Measurements from ENCODE around the gene MED26.
A peak's percentile ranks its signal among the peaks of the same experiment; 100 is the strongest.
"Not testable (repeated sequence)": the region's sequence is repeated elsewhere in the genome, so short reads cannot be mapped to it uniquely, and the experiment has no call there.

The MED26 gene

GRCh38 chr19:16544473-16545231, 83.4 kb downstream of the MED26 start:
- TF ChIP-seq CTCF (conservative IDR thresholded peaks at IDR 0.05; ENCODE audit: low read depth, low read length): no peak
- H3K4me3 ChIP-seq (ENCODE audit: low read length): no peak overlapping the region
- no peak for DNase-seq (ENCODE audit: low read depth)

- not testable (repeated sequence) for H3K4me3 ChIP-seq (ENCODE audit: low read length); DNase-seq (ENCODE audit: low read depth)
Observed at GRCh38 chr19:16543734-16544133, 84.3 kb downstream of the MED26 start.

- peak overlapping the region; percentile 90 for H3K4me3 ChIP-seq (ENCODE audit: low read length)
- DNase-seq (ENCODE audit: low read depth): no peak
- no peak for TF ChIP-seq CTCF (conservative IDR thresholded peaks at IDR 0.05; ENCODE audit: low read depth, low read length)
Observed at GRCh38 chr19:16542910-16543472, 85.0 kb downstream of the MED26 start.

GRCh38 chr19:16542045-16542909, 85.7 kb downstream of the MED26 start, which contains the start of gene CHERP:
Gene CHERP (minus strand): TSS chr19:16542437. CDS start chr19:16542378, 59 bp downstream.
- no peak for TF ChIP-seq CTCF (conservative IDR thresholded peaks at IDR 0.05; ENCODE audit: low read depth, low read length)
- peak; percentile 61 for DNase-seq (ENCODE audit: low read depth)
- peak within 1 kb of the TSS; percentile 90 for H3K4me3 ChIP-seq (ENCODE audit: low read length)

- no peak for TF ChIP-seq CTCF (conservative IDR thresholded peaks at IDR 0.05; ENCODE audit: low read depth, low read length)
- peak overlapping the region; percentile 90 for H3K4me3 ChIP-seq (ENCODE audit: low read length)
- DNase-seq (ENCODE audit: low read depth): no peak
Observed at GRCh38 chr19:16541526-16542044, 86.4 kb downstream of the MED26 start.

GRCh38 chr19:16540948-16541347, 87.1 kb downstream of the MED26 start:
- no peak for TF ChIP-seq CTCF (conservative IDR thresholded peaks at IDR 0.05; ENCODE audit: low read depth, low read length)
- peak overlapping the region; percentile 90 for H3K4me3 ChIP-seq (ENCODE audit: low read length)

GRCh38 chr19:16537111-16537510, 90.9 kb downstream of the MED26 start:
- TF ChIP-seq CTCF (conservative IDR thresholded peaks at IDR 0.05; ENCODE audit: low read depth, low read length): no peak
- no peak overlapping the region for H3K4me3 ChIP-seq (ENCODE audit: low read length)
- no peak for DNase-seq (ENCODE audit: low read depth)

More at GRCh38 chr19:16540948-16541347, 87.1 kb downstream of the MED26 start:
- no peak for DNase-seq (ENCODE audit: low read depth)

Data from retinal pigment epithelial cell (primary cell).